Esophagus muscularis mucosa (tissue), 3 donors: ENCODE data around the gene MAMDC4.

ENCODE experiments used
- POLR2A ChIP-seq: fragments of 450-650 bp; IDR thresholded peaks from one replicate; pipeline ENCODE4 v1.6.1; 2017; ENCODE audit warnings: antibody characterized with exemption, moderate library complexity, mild to moderate bottlenecking, low read depth
- TF ChIP-seq, protein P1 (sequence below), 3 experiments: fragments of 200-600 bp in 2 of 3; fragments of 450-650 bp in 1 of 3; sonication (generic) in 2 of 3; IDR thresholded peaks; one replicate each; pipeline ENCODE4 v1.5.1; 2017 to 2019; ENCODE audit warnings: antibody characterized with exemption in 3 of 3, mild to moderate bottlenecking in 2 of 3, moderate library complexity in 1 of 3

DNA sequence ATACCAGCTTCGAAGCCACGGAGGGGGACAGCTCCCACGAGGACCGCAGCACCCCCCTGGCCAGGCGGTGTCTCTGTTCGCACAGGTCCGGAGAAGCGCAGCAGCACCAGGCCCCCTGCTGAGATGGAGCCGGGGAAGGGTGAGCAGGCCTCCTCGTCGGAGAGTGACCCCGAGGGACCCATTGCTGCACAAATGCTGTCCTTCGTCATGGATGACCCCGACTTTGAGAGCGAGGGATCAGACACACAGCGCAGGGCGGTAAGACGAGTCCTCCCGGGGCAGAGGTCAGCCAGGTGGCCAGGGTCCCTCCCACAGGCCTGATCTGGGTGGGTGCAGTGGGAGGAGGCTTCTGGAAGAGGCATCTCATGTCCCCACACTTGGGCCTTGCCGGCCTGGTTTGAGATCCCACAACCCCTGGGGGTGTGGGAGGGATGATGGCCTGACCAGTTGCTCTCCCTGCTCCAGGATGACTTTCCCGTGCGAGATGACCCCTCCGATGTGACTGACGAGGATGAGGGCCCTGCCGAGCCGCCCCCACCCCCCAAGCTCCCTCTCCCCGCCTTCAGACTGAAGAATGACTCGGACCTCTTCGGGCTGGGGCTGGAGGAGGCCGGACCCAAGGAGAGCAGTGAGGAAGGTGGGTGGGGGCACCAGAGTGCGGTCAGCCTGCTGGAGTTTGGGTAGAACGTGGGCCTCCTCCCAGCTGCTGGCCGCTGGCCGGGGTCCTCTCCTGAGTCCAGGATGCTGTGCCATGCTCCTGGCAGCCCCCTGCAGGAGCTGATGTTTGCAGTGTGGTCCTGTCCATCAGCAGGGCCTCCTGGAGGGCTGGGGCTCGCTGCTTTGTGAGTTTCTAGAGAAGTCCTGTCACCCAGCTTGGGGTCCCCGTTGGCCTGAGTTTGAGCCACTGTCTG, 12.7 kb upstream of the MAMDC4 start:
- TF ChIP-seq, protein P1, sequence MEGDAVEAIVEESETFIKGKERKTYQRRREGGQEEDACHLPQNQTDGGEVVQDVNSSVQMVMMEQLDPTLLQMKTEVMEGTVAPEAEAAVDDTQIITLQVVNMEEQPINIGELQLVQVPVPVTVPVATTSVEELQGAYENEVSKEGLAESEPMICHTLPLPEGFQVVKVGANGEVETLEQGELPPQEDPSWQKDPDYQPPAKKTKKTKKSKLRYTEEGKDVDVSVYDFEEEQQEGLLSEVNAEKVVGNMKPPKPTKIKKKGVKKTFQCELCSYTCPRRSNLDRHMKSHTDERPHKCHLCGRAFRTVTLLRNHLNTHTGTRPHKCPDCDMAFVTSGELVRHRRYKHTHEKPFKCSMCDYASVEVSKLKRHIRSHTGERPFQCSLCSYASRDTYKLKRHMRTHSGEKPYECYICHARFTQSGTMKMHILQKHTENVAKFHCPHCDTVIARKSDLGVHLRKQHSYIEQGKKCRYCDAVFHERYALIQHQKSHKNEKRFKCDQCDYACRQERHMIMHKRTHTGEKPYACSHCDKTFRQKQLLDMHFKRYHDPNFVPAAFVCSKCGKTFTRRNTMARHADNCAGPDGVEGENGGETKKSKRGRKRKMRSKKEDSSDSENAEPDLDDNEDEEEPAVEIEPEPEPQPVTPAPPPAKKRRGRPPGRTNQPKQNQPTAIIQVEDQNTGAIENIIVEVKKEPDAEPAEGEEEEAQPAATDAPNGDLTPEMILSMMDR (IDR thresholded peaks at IDR 0.05), result no peak
- TF ChIP-seq POLR2A, result no peak
